HCT116 (cell line): ENCODE results near the gene PANK4. TPM values are rescaled to one million over a fixed set of nuclear protein-coding genes. Genes with fewer than 3 reads are reported as not detected.

Source experiments
- ATAC-seq: fragments of 200-7000 bp; cut with Tn5 transposase; 2 replicates; pipeline ENCODE4 v1.9.1; 2020; ENCODE audit warnings: mild to moderate bottlenecking, moderate library complexity
- BruUV-seq: library from RNA; stranded (reverse); fragments of 400-500 nt; replicated peaks from 2 replicates; lab custom pipeline; 2021; lab: Mats Ljungman, UMichigan
- CTCF ChIA-PET: fragments of 300-600 bp; sonication (Branson Sonifier 250); formaldehyde crosslinking; loops from one replicate; lab custom pipeline; 2021; ENCODE audit warnings: antibody characterized with exemption; lab: Charles Lee
- POLR2A ChIA-PET: fragments of 300-600, 350-600 bp; sonication (Branson Sonifier 250); formaldehyde crosslinking; loops from one replicate; lab custom pipeline; 2021; ENCODE audit warnings: antibody characterized with exemption; lab: Charles Lee
- RAD21 ChIA-PET, 2 experiments: fragments of 300-600 bp; sonication (Branson Sonifier 250); formaldehyde crosslinking; loops; one replicate each; lab custom pipeline; 2023; ENCODE audit warnings: low total read pairs in 2 of 2; ENCODE audit not compliant: uncharacterized antibody in 2 of 2, unreplicated experiment in 2 of 2, low non-redundant PET in 1 of 2; lab: Charles Lee
- DNase-seq: peaks from one replicate; pipeline ENCODE4 v3.0.0-alpha.2; 2010; ENCODE audit warnings: low read depth, low spot score
- H2AFZ ChIP-seq: fragments of 200-600 bp; shearing (Covaris generic), sonication (generic); 2 replicates; pipeline ENCODE4 v1.6.1; 2017; ENCODE audit warnings: low read depth, mixed run types, mixed read lengths, antibody characterized with exemption, low read length; ENCODE audit not compliant: poor library complexity, severe bottlenecking
- H3K27ac ChIP-seq: 2 replicates; pipeline ENCODE4 v1.5.1; 2012; ENCODE audit warnings: low read depth, low read length
- H3K27me3 ChIP-seq: fragments of 200-600 bp; sonication (generic); 2 replicates; pipeline ENCODE4 v1.6.1; 2016; ENCODE audit warnings: mixed run types, low read length, mixed read lengths; ENCODE audit not compliant: insufficient read depth
- H3K36me3 ChIP-seq, 2 experiments: fragments of 200-500 bp in 1 of 2; fragments of 200-600 bp in 1 of 2; sonication (Bioruptor generic) in 1 of 2; sonication (generic) in 1 of 2; 2 replicates each; pipeline versions ENCODE4 v1.5.1 to v1.6.1; 2014 to 2016; ENCODE audit warnings: low read length in 2 of 2, inconsistent platforms in 1 of 2, mixed read lengths in 1 of 2, mixed run types in 1 of 2; ENCODE audit not compliant: insufficient read depth in 2 of 2, control insufficient read depth in 1 of 2
- H3K4me1 ChIP-seq, 2 experiments: fragments of 200-600 bp in 1 of 2; sonication (generic) in 1 of 2; 2 replicates each; pipeline versions ENCODE4 v1.5.1 to v1.6.1; 2012 to 2017; ENCODE audit warnings: low read length in 2 of 2, inconsistent platforms in 1 of 2, mild to moderate bottlenecking in 1 of 2, mixed read lengths in 1 of 2, mixed run types in 1 of 2, moderate library complexity in 1 of 2; ENCODE audit not compliant: insufficient read depth in 2 of 2, control insufficient read depth in 1 of 2
- H3K4me2 ChIP-seq: fragments of 200-600 bp; sonication (generic); 2 replicates; pipeline ENCODE4 v1.6.1; 2017; ENCODE audit warnings: mixed run types, low read length, mixed read lengths
- H3K4me3 ChIP-seq, 2 experiments: fragments of 200-600 bp in 1 of 2; sonication (generic) in 1 of 2; replicated peaks in 1 of 2; 2 replicates each; pipeline ENCODE4 v1.5.1; 2011 to 2016; ENCODE audit warnings: low read length in 2 of 2, control low read depth in 1 of 2, low read depth in 1 of 2, mild to moderate bottlenecking in 1 of 2, mixed read lengths in 1 of 2, mixed run types in 1 of 2
- H3K79me2 ChIP-seq: fragments of 200-600 bp; sonication (generic); 2 replicates; pipeline ENCODE4 v1.6.1; 2017; ENCODE audit warnings: mild to moderate bottlenecking, mixed run types, low read length, moderate library complexity, mixed read lengths; ENCODE audit not compliant: insufficient read depth
- H3K9ac ChIP-seq: fragments of 200-600 bp; sonication (generic); 2 replicates; pipeline ENCODE4 v1.6.1; 2016; ENCODE audit warnings: low read length, mixed read lengths
- H3K9me2 ChIP-seq: fragments of 200-600 bp; sonication (generic), shearing (Covaris generic); 2 replicates; pipeline ENCODE4 v1.6.1; 2017; ENCODE audit warnings: mixed run types, mild to moderate bottlenecking, moderate library complexity; ENCODE audit not compliant: insufficient read depth
- H3K9me3 ChIP-seq, 2 experiments: fragments of 200-500 bp in 1 of 2; fragments of 200-600 bp in 1 of 2; sonication (Bioruptor generic) in 1 of 2; sonication (generic) in 1 of 2; 2 replicates each; pipeline ENCODE4 v1.6.1; 2014 to 2017; ENCODE audit warnings: low read length in 2 of 2, mixed read lengths in 2 of 2, inconsistent platforms in 1 of 2, low read depth in 1 of 2, mild to moderate bottlenecking in 1 of 2, mixed run types in 1 of 2, moderate library complexity in 1 of 2; ENCODE audit not compliant: control insufficient read depth in 1 of 2, insufficient read depth in 1 of 2
- H4K20me1 ChIP-seq: fragments of 200-600 bp; sonication (generic), shearing (Covaris generic); 2 replicates; pipeline ENCODE4 v1.6.1; 2017; ENCODE audit warnings: mixed run types, mild to moderate bottlenecking, moderate library complexity; ENCODE audit not compliant: insufficient read depth
- CTCF ChIP-seq, 3 experiments: fragments of 200-600 bp in 1 of 3; sonication (generic) in 1 of 3; IDR thresholded peaks in 2 of 3; conservative IDR thresholded peaks in 1 of 3; 2 replicates each; pipeline ENCODE4 v1.5.1; 2012 to 2017; ENCODE audit warnings: low read depth in 2 of 3, low read length in 2 of 3, antibody characterized with exemption in 1 of 3, borderline replicate concordance in 1 of 3, control low read depth in 1 of 3, mild to moderate bottlenecking in 1 of 3, mixed read lengths in 1 of 3, mixed run types in 1 of 3, moderate library complexity in 1 of 3; ENCODE audit not compliant: insufficient read depth in 1 of 3
- EGR1 ChIP-seq: IDR thresholded peaks from 2 replicates; pipeline ENCODE4 v1.6.1; 2012; ENCODE audit warnings: low read depth
- EZH2phosphoT487 ChIP-seq: fragments of 200-600 bp; IDR thresholded peaks from 2 replicates; pipeline ENCODE4 v1.6.1; 2018; ENCODE audit warnings: antibody characterized with exemption, borderline replicate concordance
- RAD21 ChIP-seq: IDR thresholded peaks from 2 replicates; pipeline ENCODE4 v1.6.1; 2012; ENCODE audit warnings: low read depth, mild to moderate bottlenecking
- TCF7L2 ChIP-seq: IDR thresholded peaks from 2 replicates; pipeline ENCODE4 v1.7.0; 2011; ENCODE audit warnings: borderline replicate concordance, inconsistent platforms; ENCODE audit not compliant: insufficient read depth, insufficient read length; ENCODE audit errors: extremely low read depth
- YY1 ChIP-seq: IDR thresholded peaks from 2 replicates; pipeline ENCODE4 v1.6.1; 2011; ENCODE audit warnings: low read length, low read depth, moderate library complexity, mild to moderate bottlenecking; ENCODE audit not compliant: insufficient replicate concordance; ENCODE audit errors: extremely low read depth
- ZNF274 ChIP-seq: fragments of 200-500 bp; sonication (Bioruptor generic); IDR thresholded peaks from 2 replicates; pipeline ENCODE4 v1.6.1; 2014; ENCODE audit warnings: mild to moderate bottlenecking, low read depth, low read length, inconsistent platforms
- intact Hi-C: fragments of 100-400 bp; cut with micrococcal nuclease; formaldehyde crosslinking; loops from 2 replicates; pipeline ENCODE4 v1.10.0; 2022
- total RNA-seq: library from RNA; stranded (reverse); gene quantifications from one replicate; pipeline ENCODE4 v1.2.1, GENCODE V29; 2021; ENCODE audit not compliant: unreplicated experiment
- TF ChIP-seq, protein P1 (sequence below): IDR thresholded peaks from 2 replicates; pipeline ENCODE4 v1.6.1; 2012

Gene PANK4
- total RNA-seq, 1 experiment from 2014 or later, result 38.5 TPM

- no peak overlapping the region for H3K4me2 ChIP-seq
- POLR2A ChIA-PET, result no interaction called here
- no peaks in the 10 kb centered on the region for H3K9me3 ChIP-seq
- intact Hi-C loops, result no loop called here
- no peaks in the 10 kb centered on the region for H3K36me3 ChIP-seq
- CTCF ChIA-PET, result no interaction called here
- no peak overlapping the region for H3K27ac ChIP-seq
- no peak overlapping the region for H3K9ac ChIP-seq
- H2AFZ ChIP-seq, result no peak overlapping the region
- no peaks in the 10 kb centered on the region for H3K27me3 ChIP-seq
- ATAC-seq, result no peak
- H3K9me2 ChIP-seq, result no peaks in the 10 kb centered on the region
- H3K4me3 ChIP-seq, result no peak overlapping the region
- no peak for DNase-seq
- H3K4me1 ChIP-seq, result no peaks in the 10 kb centered on the region; a peak in 1 of 4 replicates
- TF ChIP-seq TCF7L2, result no peak
- TF ChIP-seq YY1, result no peak
- TF ChIP-seq CTCF (IDR thresholded peaks at IDR 0.05 in 2 of 3, conservative IDR thresholded peaks at IDR 0.05 in 1 of 3; ENCODE audit: borderline replicate concordance in 1 of 3, insufficient read depth in 1 of 3, low read depth in 2 of 3, low read length in 2 of 3), result no peak
- TF ChIP-seq, protein P1, sequence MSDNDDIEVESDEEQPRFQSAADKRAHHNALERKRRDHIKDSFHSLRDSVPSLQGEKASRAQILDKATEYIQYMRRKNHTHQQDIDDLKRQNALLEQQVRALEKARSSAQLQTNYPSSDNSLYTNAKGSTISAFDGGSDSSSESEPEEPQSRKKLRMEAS, result no peak
- TF ChIP-seq EZH2phosphoT487, result no peak
- no peak for TF ChIP-seq ZNF274
- no peak for TF ChIP-seq EGR1
- TF ChIP-seq RAD21, result no peak
- H3K79me2 ChIP-seq, result no peaks in the 10 kb centered on the region
- RAD21 ChIA-PET, result no interaction called here
- BruUV-seq, result no TSS peak
- H4K20me1 ChIP-seq, result no peaks in the 10 kb centered on the region
Observed at GRCh38 chr1:2499986-2500596, 26.3 kb downstream of the PANK4 start.
